ENCODE measurements around the gene HMGB1. TPM values are rescaled to one million over a fixed set of nuclear protein-coding genes. Genes with fewer than 3 reads are reported as not detected.

The HMGB1 gene
- total and polyA plus RNA-seq, 2 of the 13 experiments (the other 11 are each of a cell fraction or from before 2014, with no cell fraction given) = 115 to 584 TPM

DNA sequence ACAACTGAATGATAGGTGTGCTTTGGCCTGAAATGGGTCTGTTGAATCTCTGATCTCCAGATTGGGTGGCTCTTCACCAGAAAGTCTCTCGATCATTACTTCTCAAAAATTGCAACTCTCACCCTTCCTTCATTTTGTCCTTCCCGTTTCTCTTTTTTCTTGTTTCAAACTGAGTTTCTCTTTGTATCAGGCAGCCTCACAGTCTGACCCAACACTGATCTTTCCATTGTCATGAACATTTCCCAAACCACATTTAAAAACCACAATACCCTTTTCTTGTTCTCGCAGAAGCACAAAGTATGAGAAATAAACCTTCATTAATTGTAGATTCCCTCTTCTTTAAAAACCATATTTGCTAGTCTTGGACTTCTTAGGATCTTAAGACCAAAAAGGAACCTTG lies 33.6 kb upstream of the HMGB1 start (continued):
- TF ChIP-seq ZIK1 (CRISPR knock-in tag; IDR thresholded peaks at IDR 0.05; ENCODE audit: borderline replicate concordance, low read depth) = no peak

GRCh38 chr13:30496147-30496546 lies 30.4 kb upstream of the HMGB1 start:
- ATAC-seq = no peak
- Histone ChIP-seq H3K79me2 (ENCODE audit: insufficient read depth, low read length) (no peaks in the 10 kb centered on the region), H3K9ac (ENCODE audit: insufficient read depth, low read depth, low read length) (no peak overlapping the region), H3K27me3 (ENCODE audit: control insufficient read depth in 1 of 2, insufficient read depth in 2 of 2, low read length in 2 of 2) (no peaks in the 10 kb centered on the region), H4K20me1 (ENCODE audit: insufficient read depth, low read length) (no peaks in the 10 kb centered on the region), H3K4me3 (replicated peaks in 1 of 3; ENCODE audit: insufficient read depth in 1 of 3, low read depth in 2 of 3, low read length in 3 of 3) (no peak overlapping the region), H3K27ac (ENCODE audit: extremely low read length, insufficient read depth, low read length) (no peak overlapping the region), H3K4me2 (ENCODE audit: low read depth, low read length) (no peak overlapping the region), H3K4me1 (ENCODE audit: insufficient read depth, low read length) (no peaks in the 10 kb centered on the region), H3K9me3 (ENCODE audit: low read length) (no peaks in the 10 kb centered on the region), H2AFZ (ENCODE audit: low read length) (no peak overlapping the region), H3K36me3 (replicated peaks in 1 of 2; ENCODE audit: control insufficient read depth in 1 of 2, insufficient read depth in 2 of 2, low read length in 2 of 2) (no peaks in the 10 kb centered on the region)
- DNase-seq (ENCODE audit: low spot score) = no peak
- intact Hi-C loops (cut with micrococcal nuclease; ENCODE audit: unreplicated experiment) (no loop called here), in situ Hi-C loops (cut with HindIII; ENCODE audit: extremely low pct_ligation_motif_present, low pct_unique_long_range_greater_than_20kb) (no loop called here)
- CTCF ChIA-PET (ENCODE audit: low intra/inter-chr PET ratio, low total read pairs) = no interaction called here
- no TSS peak for BruUV-seq (replicated peaks)
- no peak for FAIRE-seq
- POLR2A ChIA-PET = no interaction called here
- TF ChIP-seq SRSF1 (optimal IDR thresholded peaks at IDR 0.05; ENCODE audit: low read depth, low read length) = no peak
- no peak for TF ChIP-seq XRCC5 (optimal IDR thresholded peaks at IDR 0.05; ENCODE audit: low read length)
- no peak for TF ChIP-seq GLI4 (CRISPR knock-in tag; IDR thresholded peaks at IDR 0.05; ENCODE audit: borderline replicate concordance)
- no peak for TF ChIP-seq THRA (CRISPR knock-in tag; IDR thresholded peaks at IDR 0.05; ENCODE audit: borderline replicate concordance)
- no peak for TF ChIP-seq DPF2 (CRISPR knock-in tag; IDR thresholded peaks at IDR 0.05; ENCODE audit: borderline replicate concordance, low read depth)
- no peak for TF ChIP-seq EED (CRISPR knock-in tag; IDR thresholded peaks at IDR 0.05)
- no peak for TF ChIP-seq SP4 (CRISPR knock-in tag; IDR thresholded peaks at IDR 0.05)
- no peak for TF ChIP-seq TAF15 (IDR thresholded peaks at IDR 0.05; ENCODE audit: low read depth, low read length, poor library complexity, severe bottlenecking)
- TF ChIP-seq SAP130 (CRISPR knock-in tag; IDR thresholded peaks at IDR 0.05; ENCODE audit: low read depth) = no peak
- no peak for TF ChIP-seq NKX3-1 (CRISPR knock-in tag; IDR thresholded peaks at IDR 0.05)
- TF ChIP-seq KDM5B (CRISPR knock-in tag; IDR thresholded peaks at IDR 0.05; ENCODE audit: borderline replicate concordance) = no peak
- TF ChIP-seq, protein P1, sequence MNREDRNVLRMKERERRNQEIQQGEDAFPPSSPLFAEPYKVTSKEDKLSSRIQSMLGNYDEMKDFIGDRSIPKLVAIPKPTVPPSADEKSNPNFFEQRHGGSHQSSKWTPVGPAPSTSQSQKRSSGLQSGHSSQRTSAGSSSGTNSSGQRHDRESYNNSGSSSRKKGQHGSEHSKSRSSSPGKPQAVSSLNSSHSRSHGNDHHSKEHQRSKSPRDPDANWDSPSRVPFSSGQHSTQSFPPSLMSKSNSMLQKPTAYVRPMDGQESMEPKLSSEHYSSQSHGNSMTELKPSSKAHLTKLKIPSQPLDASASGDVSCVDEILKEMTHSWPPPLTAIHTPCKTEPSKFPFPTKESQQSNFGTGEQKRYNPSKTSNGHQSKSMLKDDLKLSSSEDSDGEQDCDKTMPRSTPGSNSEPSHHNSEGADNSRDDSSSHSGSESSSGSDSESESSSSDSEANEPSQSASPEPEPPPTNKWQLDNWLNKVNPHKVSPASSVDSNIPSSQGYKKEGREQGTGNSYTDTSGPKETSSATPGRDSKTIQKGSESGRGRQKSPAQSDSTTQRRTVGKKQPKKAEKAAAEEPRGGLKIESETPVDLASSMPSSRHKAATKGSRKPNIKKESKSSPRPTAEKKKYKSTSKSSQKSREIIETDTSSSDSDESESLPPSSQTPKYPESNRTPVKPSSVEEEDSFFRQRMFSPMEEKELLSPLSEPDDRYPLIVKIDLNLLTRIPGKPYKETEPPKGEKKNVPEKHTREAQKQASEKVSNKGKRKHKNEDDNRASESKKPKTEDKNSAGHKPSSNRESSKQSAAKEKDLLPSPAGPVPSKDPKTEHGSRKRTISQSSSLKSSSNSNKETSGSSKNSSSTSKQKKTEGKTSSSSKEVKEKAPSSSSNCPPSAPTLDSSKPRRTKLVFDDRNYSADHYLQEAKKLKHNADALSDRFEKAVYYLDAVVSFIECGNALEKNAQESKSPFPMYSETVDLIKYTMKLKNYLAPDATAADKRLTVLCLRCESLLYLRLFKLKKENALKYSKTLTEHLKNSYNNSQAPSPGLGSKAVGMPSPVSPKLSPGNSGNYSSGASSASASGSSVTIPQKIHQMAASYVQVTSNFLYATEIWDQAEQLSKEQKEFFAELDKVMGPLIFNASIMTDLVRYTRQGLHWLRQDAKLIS (CRISPR knock-in tag; IDR thresholded peaks at IDR 0.05) = no peak
- no peak for TF ChIP-seq ZNF747 (CRISPR knock-in tag; IDR thresholded peaks at IDR 0.05; ENCODE audit: borderline replicate concordance)
- no peak for TF ChIP-seq SMARCC2 (IDR thresholded peaks at IDR 0.05)
- 25% methylated on average over 2 of the region's 2 CpGs for WGBS (ENCODE audit: low lambda C conversion rate)

All from HepG2 (cell line).